Adrenal gland (tissue), 19 donors: ENCODE measurements around the gene RRAD. TPM values are rescaled to one million over a fixed set of nuclear protein-coding genes. Genes with fewer than 3 reads are reported as not detected.
A peak's percentile ranks its signal among the peaks of the same experiment; 100 is the strongest.
"Not testable (repeated sequence)": the region's sequence is repeated elsewhere in the genome, so short reads cannot be mapped to it uniquely, and the experiment has no call there.

Source experiments
- DNase-seq, 7 donors: peaks; one replicate each; pipeline ENCODE4 v3.0.0-alpha.2; 2019 to 2020
- H3K27ac ChIP-seq, 5 donors: fragments of 200-600 bp; sonication (generic) in 4 of 5; 1 replicate in 3 of 5; 2 replicates in 2 of 5; pipeline versions ENCODE4 v1.5.1 to v1.8.0; 2016 to 2020; ENCODE audit warnings: mild to moderate bottlenecking in 1 of 5
- H3K27me3 ChIP-seq: fragments of 200-600 bp; 2 replicates; pipeline ENCODE4 v1.8.0; 2021
- H3K36me3 ChIP-seq, 2 donors: fragments of 200-600 bp; replicated peaks in 1 of 2; 1 replicate in 1 of 2; 2 replicates in 1 of 2; pipeline versions ENCODE4 v1.5.1 to v1.8.0; 2018 to 2022
- H3K4me1 ChIP-seq, 2 donors: fragments of 200-600 bp; replicated peaks in 1 of 2; 1 replicate in 1 of 2; 2 replicates in 1 of 2; pipeline versions ENCODE4 v1.5.1 to v1.8.0; 2018 to 2021
- H3K4me3 ChIP-seq, 4 donors: fragments of 200-600 bp; sonication (generic) in 3 of 4; one replicate each; pipeline ENCODE4 v1.5.1; 2016 to 2018
- H3K9me3 ChIP-seq, 3 donors: fragments of 200-600 bp; sonication (generic) in 1 of 3; replicated peaks in 1 of 3; 1 replicate in 2 of 3; 2 replicates in 1 of 3; pipeline versions ENCODE4 v1.5.1 to v1.8.0; 2016 to 2021
- CTCF ChIP-seq, 6 experiments: fragments of 450-650 bp in 4 of 6; fragments of 200-600 bp in 2 of 6; sonication (generic) in 1 of 6; IDR thresholded peaks; 1 replicate in 5 of 6; 2 replicates in 1 of 6; pipeline versions ENCODE4 v1.5.1 to v1.8.0; 2016 to 2021; ENCODE audit warnings: antibody characterized with exemption in 6 of 6, mild to moderate bottlenecking in 2 of 6, moderate library complexity in 1 of 6
- POLR2A ChIP-seq, 2 donors: fragments of 450-650 bp; IDR thresholded peaks; one replicate each; pipeline ENCODE4 v1.6.1; 2017; ENCODE audit warnings: antibody characterized with exemption in 2 of 2, mild to moderate bottlenecking in 2 of 2, moderate library complexity in 1 of 2
- WGBS, 4 donors: extraction: QIAGEN DNeasy Blood & Tissue Kit in 2 of 4; methylation state at CpG; one replicate each; pipeline versions ENCODE4 v1.1.5 to v1.1.7; 2013 to 2017; 5-methylcytosine and 5-hydroxymethylcytosine counted together
- intact Hi-C, 2 donors: fragments of 100-400 bp; cut with DNase I; formaldehyde crosslinking; loops; one replicate each; pipeline versions ENCODE4 v1.14.1 to v1.15.0; 2022 to 2023
- long read RNA-seq, 10 donors: library from polyadenylated mRNA in 3 of 10; unstranded in 2 of 10; stranded (forward) in 1 of 10; transcript quantifications; one replicate each; pipeline ENCODE4 v2.0.0 and lab custom pipeline, GENCODE V29; 2021 to 2026
- polyA plus RNA-seq, 3 donors: library from polyadenylated mRNA; stranded (reverse); fragments of 200-250 nt in 2 of 3; fragments of 350-450 nt in 1 of 3; fragmentation: Illumina TruSeq in 1 of 3; extraction: RNeasy Lipid Tissue Mini Kit (QIAGEN cat#74804) in 1 of 3; gene quantifications; one replicate each; pipeline ENCODE4 v1.2.3, GENCODE V29; 2013 to 2014
- total RNA-seq, 9 donors: library from RNA; depleted of rRNA in 4 of 9; stranded (reverse); fragments of >200 nt in 4 of 9; fragments of 120-200 nt in 1 of 9; fragmentation: NEBNext Ultra II Directional in 1 of 9; extraction: Animal tissue kit (Norgen Biotek cat#: 25700) in 1 of 9; gene quantifications; one replicate each; pipeline versions ENCODE4 v1.1.0 to v1.2.4, GENCODE V29; 2013 to 2023
- donor health status: healthy with polysubstance abuse.
- donor health status: Bipolar disorder and iron deficiency.
- donor health status: DM: yes; HTN: yes; CAD: no.
- donor health status: DM: no; HTN: no; CAD: no.
- donor health status: DM: no; HTN: no; CAD: no.
- donor health status: DM: yes; HTN: yes; CAD: no.

Gene RRAD
- total RNA-seq (10 to 100 TPM in 5 of 9 donors, 1 to 10 TPM in 3, under 1 TPM in 1; 0.22 to 46.1 (median 10.5) TPM), polyA plus RNA-seq (10 to 100 TPM in 2 of 3 donors, under 1 TPM in 1; 0.66 to 52.5 (median 15.6) TPM)
- long read RNA-seq, donor 1, result 0 reads
- long read RNA-seq, donor 2, result 0 reads
- long read RNA-seq, donor 3, result 0 reads
- long read RNA-seq, donor 4, partial matches to known transcripts, result 1 of 1 reads
- long read RNA-seq, donor 4, other reads (novel, unspliced or antisense), result 0 of 1 reads
- long read RNA-seq, donor 5, transcript RRAD-201 (5 exons, 1,569 nt), result major isoform, 28 of 38 reads
- long read RNA-seq, donor 5, partial matches to known transcripts, result 4 of 38 reads
- long read RNA-seq, donor 5, other reads (novel, unspliced or antisense), result 2 of 38 reads
- long read RNA-seq, donor 6, partial matches to known transcripts, result 3 of 3 reads
- long read RNA-seq, donor 6, other reads (novel, unspliced or antisense), result 0 of 3 reads
- long read RNA-seq, donor 7, result 0 reads
- long read RNA-seq, donor 8, result 0 reads
- long read RNA-seq, donor 9, result 0 reads
- long read RNA-seq, donor 10, result 0 reads

- peak; percentile 44 to 81 (median 63) for DNase-seq
- Histone ChIP-seq H3K9me3 (no peaks in the 10 kb centered on the region), H3K27me3 (no peaks in the 10 kb centered on the region), H3K27ac (peak within 1 kb of the TSS; percentile 7 to 72 (median 69)), H3K4me3 (peak within 1 kb of the TSS in 3 of 4 donors; percentile 15 to 67 (median 58)), H3K4me1 (peaks cover 28 to 34% of the 10 kb centered on the region in 2 donors), H3K36me3 (no peaks in the 10 kb centered on the region)
- intact Hi-C loops, result no loop called here
- TF ChIP-seq POLR2A (IDR thresholded peaks at IDR 0.05) (peak; percentile 14 to 73), CTCF (IDR thresholded peaks at IDR 0.05) (peak in 1 of 6 experiments; percentile 6)
- 5 to 15% (median 11%) methylated on average over 12 to 42 of the region's 42 CpGs for WGBS, 4 donors
Measured at GRCh38 chr16:66925322-66925840, at the start of gene RRAD. RRAD (minus strand) TSS chr16:66925535; CDS start chr16:66925179, 356 bp downstream.

- H3K36me3 ChIP-seq, DNase-seq, H3K4me3 ChIP-seq, H3K4me1 ChIP-seq, H3K27ac ChIP-seq, H3K27me3 ChIP-seq, H3K9me3 ChIP-seq: not testable (repeated sequence)
- 64 to 72% (median 65%) methylated on average over 6 to 11 of the region's 11 CpGs for WGBS, 4 donors
- intact Hi-C loops, result loop anchor here (5.0 kb wide), 2 partner anchors 127 to 182 kb away; partner anchors contain the start of genes FBXL8 (in 1 of the 2) and TRADD (in 1 of the 2)
Measured at GRCh38 chr16:66974932-66975246, 49.6 kb upstream of the RRAD start.

GRCh38 chr16:66974156-66974931 lies 49.0 kb upstream of the RRAD start:
- DNase-seq, H3K27ac ChIP-seq, H3K4me1 ChIP-seq, intact Hi-C loops, H3K36me3 ChIP-seq, H3K27me3 ChIP-seq, H3K4me3 ChIP-seq, H3K9me3 ChIP-seq: not testable (repeated sequence)
- 86 to 93% (median 89%) methylated on average over 8 to 32 of the region's 32 CpGs for WGBS, 4 donors

- intact Hi-C loops, result no loop called here
- H3K27ac ChIP-seq, result no peak overlapping the region
- no peak overlapping the region for H3K4me3 ChIP-seq
- no peaks in the 10 kb centered on the region for H3K27me3 ChIP-seq
- peaks cover 0 to 2% of the 10 kb centered on the region in 2 donors for H3K4me1 ChIP-seq
- TF ChIP-seq CTCF (IDR thresholded peaks at IDR 0.05), result no peak
- no peak for TF ChIP-seq POLR2A (IDR thresholded peaks at IDR 0.05)
- no peak for DNase-seq
- H3K36me3 ChIP-seq, result no peaks in the 10 kb centered on the region
- no peaks in the 10 kb centered on the region for H3K9me3 ChIP-seq
- 75 to 100% (median 90%) methylated on average over 1 to 6 of the region's 6 CpGs for WGBS, 4 donors
Measured at GRCh38 chr16:66973716-66974115, 48.4 kb upstream of the RRAD start.

- no peak overlapping the region for H3K27ac ChIP-seq
- H3K27me3 ChIP-seq, result no peaks in the 10 kb centered on the region
- DNase-seq, result no peak
- no peak for TF ChIP-seq POLR2A (IDR thresholded peaks at IDR 0.05)
- no peak for TF ChIP-seq CTCF (IDR thresholded peaks at IDR 0.05)
- no peak overlapping the region for H3K4me3 ChIP-seq
- WGBS, 4 donors, result 81 to 89% (median 81%) methylated on average over 5 to 9 of the region's 9 CpGs
- H3K36me3 ChIP-seq, result no peaks in the 10 kb centered on the region
- H3K4me1 ChIP-seq, result peaks cover 0 to 5% of the 10 kb centered on the region in 2 donors
- no peaks in the 10 kb centered on the region for H3K9me3 ChIP-seq
- intact Hi-C loops, result no loop called here
Measured at GRCh38 chr16:66972983-66973382, 47.6 kb upstream of the RRAD start.
